Measurements from ENCODE around the gene DNAJB9. TPM values are rescaled to one million over a fixed set of nuclear protein-coding genes. Genes with fewer than 3 reads are reported as not detected.

The DNAJB9 gene
- polyA plus RNA-seq, 1 donor (not counting 4 experiments of a cell fraction or from before 2014, with no cell fraction given), result 13.4 TPM

GRCh38 chr7:108580298-108580697 is 10.6 kb downstream of the DNAJB9 start:
- Histone ChIP-seq H3K9me1 (ENCODE audit: control insufficient read depth, extremely low read depth, insufficient read depth, low read length) (no peaks in the 10 kb centered on the region), H3K4me2 (ENCODE audit: control insufficient read depth, extremely low read depth, insufficient read depth, low read depth, low read length) (no peak overlapping the region), H3K79me2 (ENCODE audit: control insufficient read depth, insufficient read depth, low read length) (no peaks in the 10 kb centered on the region), H3K36me3 (ENCODE audit: control insufficient read depth in 2 of 2, extremely low read depth in 1 of 2, insufficient read depth in 2 of 2, low read length in 2 of 2) (peaks cover 0 to 8% of the 10 kb centered on the region in 2 experiments), H3K4me1 (ENCODE audit: control insufficient read depth, extremely low read depth, insufficient read depth, low read length) (no peaks in the 10 kb centered on the region), H4K20me1 (ENCODE audit: control insufficient read depth, extremely low read depth, insufficient read depth, low read length) (no peaks in the 10 kb centered on the region), H3K9ac (ENCODE audit: control insufficient read depth, extremely low read depth, insufficient read depth, low read length) (no peak overlapping the region), H3K27ac (ENCODE audit: control insufficient read depth, insufficient read depth, low read length) (no peak overlapping the region), H3K27me3 (ENCODE audit: control insufficient read depth, extremely low read depth, insufficient read depth, low read length) (no peaks in the 10 kb centered on the region), H3K4me3 (ENCODE audit: control insufficient read depth in 2 of 3, extremely low read depth in 1 of 3, insufficient read depth in 2 of 3, low read depth in 1 of 3, low read length in 3 of 3) (no peak overlapping the region), H2AFZ (ENCODE audit: control insufficient read depth, low read length) (no peak overlapping the region), H3K9me3 (ENCODE audit: control insufficient read depth, low read depth, low read length) (no peaks in the 10 kb centered on the region)
- no peak for DNase-seq (ENCODE audit: low read depth, low spot score)
- no peak for FAIRE-seq
- dilution Hi-C loops (cut with MboI; ENCODE audit: extremely low pct_ligation_motif_present, low sequenced_read_pairs), result no loop called here
- TF ChIP-seq EZH2 (IDR thresholded peaks at IDR 0.05; ENCODE audit: low read length), result no peak
- TF ChIP-seq CTCF (optimal IDR thresholded peaks at IDR 0.05 in 1 of 3, IDR thresholded peaks at IDR 0.05 in 1 of 3, conservative IDR thresholded peaks at IDR 0.05 in 1 of 3; ENCODE audit: extremely low read depth in 1 of 3, insufficient read depth in 2 of 3, low read length in 3 of 3), result no peak

- no peaks in the 10 kb centered on the region for H4K20me1 ChIP-seq (ENCODE audit: control insufficient read depth, extremely low read depth, insufficient read depth, low read length)
- H3K4me3 ChIP-seq (ENCODE audit: control insufficient read depth in 2 of 3, extremely low read depth in 1 of 3, insufficient read depth in 2 of 3, low read depth in 1 of 3, low read length in 3 of 3), result no peak overlapping the region
- peaks cover 0 to 6% of the 10 kb centered on the region in 2 experiments for H3K36me3 ChIP-seq (ENCODE audit: control insufficient read depth in 2 of 2, extremely low read depth in 1 of 2, insufficient read depth in 2 of 2, low read length in 2 of 2)
- H3K9me3 ChIP-seq (ENCODE audit: control insufficient read depth, low read depth, low read length), result no peaks in the 10 kb centered on the region
- H3K9ac ChIP-seq (ENCODE audit: control insufficient read depth, extremely low read depth, insufficient read depth, low read length), result no peak overlapping the region
- dilution Hi-C loops (cut with MboI; ENCODE audit: extremely low pct_ligation_motif_present, low sequenced_read_pairs), result no loop called here
- no peaks in the 10 kb centered on the region for H3K4me1 ChIP-seq (ENCODE audit: control insufficient read depth, extremely low read depth, insufficient read depth, low read length)
- H3K27me3 ChIP-seq (ENCODE audit: control insufficient read depth, extremely low read depth, insufficient read depth, low read length), result no peaks in the 10 kb centered on the region
- H3K4me2 ChIP-seq (ENCODE audit: control insufficient read depth, extremely low read depth, insufficient read depth, low read depth, low read length), result no peak overlapping the region
- DNase-seq (ENCODE audit: low read depth, low spot score) (no peak), FAIRE-seq (no peak)
- no peak overlapping the region for H2AFZ ChIP-seq (ENCODE audit: control insufficient read depth, low read length)
- no peaks in the 10 kb centered on the region for H3K9me1 ChIP-seq (ENCODE audit: control insufficient read depth, extremely low read depth, insufficient read depth, low read length)
- H3K79me2 ChIP-seq (ENCODE audit: control insufficient read depth, insufficient read depth, low read length), result no peaks in the 10 kb centered on the region
- no peak for TF ChIP-seq EZH2 (IDR thresholded peaks at IDR 0.05; ENCODE audit: low read length)
- TF ChIP-seq CTCF (optimal IDR thresholded peaks at IDR 0.05 in 1 of 3, IDR thresholded peaks at IDR 0.05 in 1 of 3, conservative IDR thresholded peaks at IDR 0.05 in 1 of 3; ENCODE audit: extremely low read depth in 1 of 3, insufficient read depth in 2 of 3, low read length in 3 of 3), result no peak
- no peak overlapping the region for H3K27ac ChIP-seq (ENCODE audit: control insufficient read depth, insufficient read depth, low read length)
Observed at GRCh38 chr7:108581655-108582491, 12.2 kb downstream of the DNAJB9 start.
